Stimulated activated CD8-positive, alpha-beta memory T cell treated with anti-CD3 and anti-CD28 coated beads, Interleukin-7, amount 100 ng/mL, for 24 hours (primary cell): ENCODE results near the gene TTYH2.

Source experiments
- DNase-seq: peaks from one replicate; pipeline ENCODE4 v3.0.0-alpha.2; 2020; ENCODE audit warnings: low read depth

TTYH2 gene

GRCh38 chr17:74196541-74197317, 16.6 kb upstream of the TTYH2 start:
- no peak for DNase-seq

GRCh38 chr17:74197801-74198200, 15.6 kb upstream of the TTYH2 start:
- no peak for DNase-seq

- no peak for DNase-seq
Observed at GRCh38 chr17:74198694-74199093, 14.7 kb upstream of the TTYH2 start.

- no peak for DNase-seq
Observed at GRCh38 chr17:74199306-74200092, 13.9 kb upstream of the TTYH2 start.

- DNase-seq, result no peak
Observed at GRCh38 chr17:74200112-74200511, 13.3 kb upstream of the TTYH2 start.

- no peak for DNase-seq
Observed at GRCh38 chr17:74201250-74201649, 12.1 kb upstream of the TTYH2 start.

- DNase-seq, result no peak
Observed at GRCh38 chr17:74201948-74202347, 11.4 kb upstream of the TTYH2 start.

- no peak for DNase-seq
Observed at GRCh38 chr17:74202938-74203337, 10.4 kb upstream of the TTYH2 start.

GRCh38 chr17:74203439-74204240, 9.7 kb upstream of the TTYH2 start, which contains the start of gene RPL38:
Gene RPL38, plus strand, starts transcription at chr17:74203678. Its CDS starts 278 bp downstream, at chr17:74203956.
- DNase-seq, result peak; percentile 98

GRCh38 chr17:74204474-74204873, 8.9 kb upstream of the TTYH2 start:
- DNase-seq, result no peak

GRCh38 chr17:74205274-74205673, 8.1 kb upstream of the TTYH2 start:
- DNase-seq, result no peak

- no peak for DNase-seq
Observed at GRCh38 chr17:74206332-74206818, 7.0 kb upstream of the TTYH2 start.

GRCh38 chr17:74210191-74211140, 2.9 kb upstream of the TTYH2 start:
- peak; percentile 60 for DNase-seq

GRCh38 chr17:74211141-74211911, 2.0 kb upstream of the TTYH2 start:
- DNase-seq, result no peak

GRCh38 chr17:74211912-74212208, 1.5 kb upstream of the TTYH2 start:
- no peak for DNase-seq

GRCh38 chr17:74212209-74212912, 1.0 kb upstream of the TTYH2 start:
- no peak for DNase-seq

GRCh38 chr17:74213861-74214391, 555 bp downstream of the TTYH2 start:
- DNase-seq, result no peak

GRCh38 chr17:74214484-74215341, 1.3 kb downstream of the TTYH2 start:
- DNase-seq, result no peak

- no peak for DNase-seq
Observed at GRCh38 chr17:74215342-74215727, 2.0 kb downstream of the TTYH2 start.
